GM12878 (cell line): ENCODE results near the gene GRM7. TPM values are rescaled to one million over a fixed set of nuclear protein-coding genes. Genes with fewer than 3 reads are reported as not detected.

Experiments used
- ATAC-seq: fragments of 200-7000 bp; cut with Tn5 transposase; 3 replicates; pipeline ENCODE4 v1.9.1; 2020; ENCODE audit warnings: mild to moderate bottlenecking, moderate library complexity
- BruUV-seq: library from RNA; stranded (reverse); fragments of 400-500 nt; replicated peaks from 2 replicates; lab custom pipeline; 2021; lab: Mats Ljungman, UMichigan
- CTCF ChIA-PET: fragments of 300-600 bp; sonication (Branson Sonifier 250); formaldehyde crosslinking; extraction: SDS; loops from one replicate; lab custom pipeline; 2021; ENCODE audit warnings: inconsistent platforms; lab: Yijun Ruan, JAX
- POLR2A ChIA-PET: fragments of 350-600 bp; formaldehyde crosslinking; extraction: SDS; loops from one replicate; lab custom pipeline; 2021; ENCODE audit warnings: inconsistent platforms; lab: Charles Lee
- RAD21 ChIA-PET: fragments of 300-600 bp; sonication (Branson Sonifier 250); formaldehyde crosslinking; loops from one replicate; lab custom pipeline; 2023; ENCODE audit warnings: antibody characterized with exemption; ENCODE audit not compliant: unreplicated experiment; lab: Charles Lee
- SMC1A ChIA-PET: fragments of 300-600 bp; sonication (Branson Sonifier 250); formaldehyde crosslinking; loops from one replicate; lab custom pipeline; 2023; ENCODE audit not compliant: unreplicated experiment, uncharacterized antibody; lab: Charles Lee
- DNase-seq: peaks from one replicate; pipeline ENCODE4 v3.0.0-alpha.2; 2011; ENCODE audit warnings: low read depth, low spot score
- FAIRE-seq: peaks from 3 replicates; lab custom pipeline; 2011; peaks lifted over from hg19 to GRCh38; lab: Jason Lieb, UNC
- H2AFZ ChIP-seq: 2 replicates; pipeline ENCODE4 v1.6.0; 2011; ENCODE audit warnings: low read depth, low read length, control low read depth; ENCODE audit not compliant: control insufficient read depth
- H3K27ac ChIP-seq: 2 replicates; pipeline ENCODE4 v1.5.1; 2011; ENCODE audit warnings: control low read depth; ENCODE audit not compliant: control insufficient read depth, insufficient read depth
- H3K27me3 ChIP-seq, 2 experiments: replicated peaks in 1 of 2; 2 replicates each; pipeline versions ENCODE4 v1.6.0 to v1.6.1; 2011; ENCODE audit warnings: low read length in 1 of 2; ENCODE audit not compliant: control insufficient read depth in 2 of 2, insufficient read depth in 2 of 2
- H3K36me3 ChIP-seq, 2 experiments: 2 replicates each; pipeline ENCODE4 v1.5.1; 2011; ENCODE audit warnings: low read length in 1 of 2; ENCODE audit not compliant: control insufficient read depth in 2 of 2, insufficient read depth in 2 of 2
- H3K4me1 ChIP-seq: 2 replicates; pipeline ENCODE4 v1.6.1; 2011; ENCODE audit warnings: mild to moderate bottlenecking, low read length, moderate library complexity, mixed read lengths; ENCODE audit not compliant: control insufficient read depth, insufficient read depth
- H3K4me2 ChIP-seq: 2 replicates; pipeline ENCODE4 v1.6.0; 2011; ENCODE audit warnings: control low read depth; ENCODE audit not compliant: control insufficient read depth, insufficient read depth
- H3K4me3 ChIP-seq: fragments of 200-600 bp; sonication (generic); 2 replicates; pipeline ENCODE4 v1.5.1; 2016
- H3K79me2 ChIP-seq: 2 replicates; pipeline ENCODE4 v1.6.0; 2011; ENCODE audit warnings: low read length; ENCODE audit not compliant: control insufficient read depth, insufficient read depth
- H3K9ac ChIP-seq: 2 replicates; pipeline ENCODE4 v1.8.0; 2011; ENCODE audit warnings: low read length, control low read depth, mixed read lengths; ENCODE audit not compliant: control insufficient read depth, insufficient read depth
- H3K9me3 ChIP-seq: replicated peaks from 3 replicates; pipeline ENCODE4 v1.5.1; 2011; ENCODE audit warnings: mild to moderate bottlenecking, low read length; ENCODE audit not compliant: control insufficient read depth, insufficient read depth
- H4K20me1 ChIP-seq: 2 replicates; pipeline ENCODE4 v1.6.0; 2011; ENCODE audit not compliant: control insufficient read depth, insufficient read depth
- CBX5 ChIP-seq: sonication (generic); IDR thresholded peaks from 2 replicates; pipeline ENCODE4 v1.6.1; 2016; ENCODE audit warnings: low read depth, moderate library complexity, mild to moderate bottlenecking, inconsistent platforms
- EZH2 ChIP-seq: IDR thresholded peaks from 2 replicates; pipeline ENCODE4 v1.6.1; 2012; ENCODE audit warnings: low read depth, mild to moderate bottlenecking, control low read depth, inconsistent platforms, low read length, borderline replicate concordance; ENCODE audit not compliant: control insufficient read depth
- HDAC2 ChIP-seq: fragments of 200-600 bp; sonication (generic); IDR thresholded peaks from 2 replicates; pipeline ENCODE4 v1.6.1; 2017
- IKZF2 ChIP-seq, 2 experiments: fragments of 450-650 bp; IDR thresholded peaks; 2 replicates each; pipeline ENCODE4 v1.6.1; 2017; ENCODE audit warnings: mild to moderate bottlenecking in 2 of 2, moderate library complexity in 2 of 2
- MEF2A ChIP-seq: IDR thresholded peaks from 2 replicates; pipeline ENCODE4 v1.6.1; 2011; ENCODE audit warnings: low read depth, mild to moderate bottlenecking, low read length, moderate library complexity; ENCODE audit not compliant: insufficient read depth
- NBN ChIP-seq: fragments of 450-650 bp; IDR thresholded peaks from 2 replicates; pipeline ENCODE4 v1.6.1; 2016
- POLR2AphosphoS5 ChIP-seq: IDR thresholded peaks from 2 replicates; pipeline ENCODE4 v1.6.1; 2011; ENCODE audit warnings: mild to moderate bottlenecking, low read length, inconsistent platforms
- RFX5 ChIP-seq: IDR thresholded peaks from 2 replicates; pipeline ENCODE4 v1.6.1; 2011; ENCODE audit warnings: low read depth, low read length, improper control_type of control experiment
- SMC3 ChIP-seq: IDR thresholded peaks from 2 replicates; pipeline ENCODE4 v1.6.1; 2011; ENCODE audit warnings: low read length, improper control_type of control experiment, borderline replicate concordance
- ZSCAN29 ChIP-seq: fragments of 450-650 bp; IDR thresholded peaks from 2 replicates; pipeline ENCODE4 v1.6.1; 2017; ENCODE audit warnings: mild to moderate bottlenecking, moderate library complexity
- WGBS: methylation state at CpG from one replicate; pipeline ENCODE4 v1.1.6; 2016; ENCODE audit warnings: low lambda C conversion rate; ENCODE audit not compliant: insufficient replicate concordance, insufficient coverage; ENCODE audit errors: missing lambda C conversion rate; 5-methylcytosine and 5-hydroxymethylcytosine counted together
- in situ Hi-C: fragments of 300-500 bp; cut with MboI; formaldehyde crosslinking; loops from 9 replicates; pipeline ENCODE4 v1.14.3; 2018; ENCODE audit warnings: mixed read lengths
- intact Hi-C: fragments of 100-400 bp; cut with micrococcal nuclease; formaldehyde crosslinking; loops from one replicate; pipeline ENCODE4 v1.14.2; 2022; ENCODE audit not compliant: unreplicated experiment
- polyA plus RNA-seq, 11 experiments: library from polyadenylated mRNA; depleted of rRNA in 4 of 11; unstranded in 6 of 11; stranded (reverse) in 5 of 11; fragments of >200 nt; fragmentation: Nextera tagmentation in 4 of 11; fragmentation: Illumina TruSeq in 1 of 11; extraction: Ambion mirVana in 4 of 11; extraction: Trizol in 1 of 11; gene quantifications; 1 replicate in 1 of 11; 2 replicates in 10 of 11; pipeline versions ENCODE4 v1.2.1 to v1.2.3, GENCODE V29; 2011 to 2016; ENCODE audit warnings: inconsistent platforms in 2 of 11, missing spikeins in 2 of 11, low read depth in 1 of 11
- total RNA-seq, 4 experiments: library from RNA; depleted of rRNA in 3 of 4; stranded (reverse); fragments of >200 nt in 3 of 4; fragmentation: Illumina TruSeq in 1 of 4; extraction: Trizol in 1 of 4; gene quantifications; 2 replicates each; pipeline versions ENCODE4 v1.2.1 to v1.2.3, GENCODE V29; 2013 to 2021
- TF ChIP-seq, protein P1 (sequence below): fragments of 450-650 bp; IDR thresholded peaks from 2 replicates; pipeline ENCODE4 v1.6.1; 2016; ENCODE audit warnings: mild to moderate bottlenecking
- TF ChIP-seq, protein P2 (sequence below): fragments of 450-650 bp; IDR thresholded peaks from 2 replicates; pipeline ENCODE4 v1.6.1; 2018; ENCODE audit warnings: borderline replicate concordance, mild to moderate bottlenecking; ENCODE audit not compliant: partially characterized antibody
- TF ChIP-seq, protein P3 (sequence below): IDR thresholded peaks from 2 replicates; pipeline ENCODE4 v1.6.1; 2011; ENCODE audit warnings: mild to moderate bottlenecking, low read depth, low read length, moderate library complexity; ENCODE audit not compliant: insufficient replicate concordance
- TF ChIP-seq, protein P4 (sequence below): fragments of 450-650 bp; conservative IDR thresholded peaks from 2 replicates; pipeline ENCODE4 v1.6.1; 2017; ENCODE audit warnings: mild to moderate bottlenecking, moderate library complexity

Gene GRM7
- total and polyA plus RNA-seq, 10 of the 15 experiments (the other 5 are each of a cell fraction or from before 2014, with no cell fraction given): not detected

DNA sequence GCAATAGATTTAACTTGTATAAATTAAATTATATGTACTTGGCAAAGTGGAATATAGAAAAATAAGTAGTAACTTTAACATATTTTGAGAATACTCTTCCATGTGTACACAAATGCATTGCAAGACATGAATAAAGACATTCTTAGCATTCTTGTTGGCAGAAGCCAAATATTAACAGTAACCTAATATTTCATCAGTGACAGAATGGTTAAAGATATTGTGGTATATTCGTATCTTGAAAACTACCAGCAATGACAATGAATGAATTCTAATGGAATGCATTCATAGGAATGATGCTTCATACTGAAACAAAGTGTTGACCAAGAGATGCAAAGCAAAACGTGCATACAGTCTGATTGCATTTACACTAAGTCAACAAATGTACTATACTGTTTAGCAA is 524.7 kb downstream of the GRM7 start:
- SMC1A ChIA-PET: no interaction called here
- Histone ChIP-seq H3K27me3 (no peaks in the 10 kb centered on the region), H3K4me2 (no peak overlapping the region), H3K36me3 (no peaks in the 10 kb centered on the region), H2AFZ (no peak overlapping the region), H3K9ac (no peak overlapping the region), H3K4me3 (no peak overlapping the region), H3K79me2 (no peaks in the 10 kb centered on the region), H3K27ac (no peak overlapping the region), H3K9me3 (no peaks in the 10 kb centered on the region), H4K20me1 (no peaks in the 10 kb centered on the region), H3K4me1 (no peaks in the 10 kb centered on the region)
- no peak for FAIRE-seq
- intact Hi-C loops: no loop called here
- in situ Hi-C loops: no loop called here
- TF ChIP-seq CBX5: no peak
- TF ChIP-seq, protein P1, sequence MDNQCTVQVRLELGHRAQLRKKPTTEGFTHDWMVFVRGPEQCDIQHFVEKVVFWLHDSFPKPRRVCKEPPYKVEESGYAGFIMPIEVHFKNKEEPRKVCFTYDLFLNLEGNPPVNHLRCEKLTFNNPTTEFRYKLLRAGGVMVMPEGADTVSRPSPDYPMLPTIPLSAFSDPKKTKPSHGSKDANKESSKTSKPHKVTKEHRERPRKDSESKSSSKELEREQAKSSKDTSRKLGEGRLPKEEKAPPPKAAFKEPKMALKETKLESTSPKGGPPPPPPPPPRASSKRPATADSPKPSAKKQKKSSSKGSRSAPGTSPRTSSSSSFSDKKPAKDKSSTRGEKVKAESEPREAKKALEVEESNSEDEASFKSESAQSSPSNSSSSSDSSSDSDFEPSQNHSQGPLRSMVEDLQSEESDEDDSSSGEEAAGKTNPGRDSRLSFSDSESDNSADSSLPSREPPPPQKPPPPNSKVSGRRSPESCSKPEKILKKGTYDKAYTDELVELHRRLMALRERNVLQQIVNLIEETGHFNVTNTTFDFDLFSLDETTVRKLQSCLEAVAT: no peak
- TF ChIP-seq NBN: no peak
- TF ChIP-seq EZH2: no peak
- TF ChIP-seq, protein P2, sequence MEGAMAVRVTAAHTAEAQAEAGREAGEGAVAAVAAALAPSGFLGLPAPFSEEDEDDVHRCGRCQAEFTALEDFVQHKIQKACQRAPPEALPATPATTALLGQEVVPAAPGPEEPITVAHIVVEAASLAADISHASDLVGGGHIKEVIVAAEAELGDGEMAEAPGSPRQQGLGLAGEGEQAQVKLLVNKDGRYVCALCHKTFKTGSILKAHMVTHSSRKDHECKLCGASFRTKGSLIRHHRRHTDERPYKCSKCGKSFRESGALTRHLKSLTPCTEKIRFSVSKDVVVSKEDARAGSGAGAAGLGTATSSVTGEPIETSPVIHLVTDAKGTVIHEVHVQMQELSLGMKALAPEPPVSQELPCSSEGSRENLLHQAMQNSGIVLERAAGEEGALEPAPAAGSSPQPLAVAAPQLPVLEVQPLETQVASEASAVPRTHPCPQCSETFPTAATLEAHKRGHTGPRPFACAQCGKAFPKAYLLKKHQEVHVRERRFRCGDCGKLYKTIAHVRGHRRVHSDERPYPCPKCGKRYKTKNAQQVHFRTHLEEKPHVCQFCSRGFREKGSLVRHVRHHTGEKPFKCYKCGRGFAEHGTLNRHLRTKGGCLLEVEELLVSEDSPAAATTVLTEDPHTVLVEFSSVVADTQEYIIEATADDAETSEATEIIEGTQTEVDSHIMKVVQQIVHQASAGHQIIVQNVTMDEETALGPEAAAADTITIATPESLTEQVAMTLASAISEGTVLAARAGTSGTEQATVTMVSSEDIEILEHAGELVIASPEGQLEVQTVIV: no peak
- no peak for TF ChIP-seq IKZF2 (IDR thresholded peaks at IDR 0.05)
- no peak for TF ChIP-seq POLR2AphosphoS5
- TF ChIP-seq, protein P3, sequence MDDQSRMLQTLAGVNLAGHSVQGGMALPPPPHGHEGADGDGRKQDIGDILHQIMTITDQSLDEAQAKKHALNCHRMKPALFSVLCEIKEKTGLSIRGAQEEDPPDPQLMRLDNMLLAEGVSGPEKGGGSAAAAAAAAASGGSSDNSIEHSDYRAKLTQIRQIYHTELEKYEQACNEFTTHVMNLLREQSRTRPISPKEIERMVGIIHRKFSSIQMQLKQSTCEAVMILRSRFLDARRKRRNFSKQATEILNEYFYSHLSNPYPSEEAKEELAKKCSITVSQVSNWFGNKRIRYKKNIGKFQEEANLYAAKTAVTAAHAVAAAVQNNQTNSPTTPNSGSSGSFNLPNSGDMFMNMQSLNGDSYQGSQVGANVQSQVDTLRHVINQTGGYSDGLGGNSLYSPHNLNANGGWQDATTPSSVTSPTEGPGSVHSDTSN: no peak
- TF ChIP-seq MEF2A: no peak
- TF ChIP-seq ZSCAN29: no peak
- no peak for TF ChIP-seq RFX5
- no peak for TF ChIP-seq HDAC2
- TF ChIP-seq, protein P4, sequence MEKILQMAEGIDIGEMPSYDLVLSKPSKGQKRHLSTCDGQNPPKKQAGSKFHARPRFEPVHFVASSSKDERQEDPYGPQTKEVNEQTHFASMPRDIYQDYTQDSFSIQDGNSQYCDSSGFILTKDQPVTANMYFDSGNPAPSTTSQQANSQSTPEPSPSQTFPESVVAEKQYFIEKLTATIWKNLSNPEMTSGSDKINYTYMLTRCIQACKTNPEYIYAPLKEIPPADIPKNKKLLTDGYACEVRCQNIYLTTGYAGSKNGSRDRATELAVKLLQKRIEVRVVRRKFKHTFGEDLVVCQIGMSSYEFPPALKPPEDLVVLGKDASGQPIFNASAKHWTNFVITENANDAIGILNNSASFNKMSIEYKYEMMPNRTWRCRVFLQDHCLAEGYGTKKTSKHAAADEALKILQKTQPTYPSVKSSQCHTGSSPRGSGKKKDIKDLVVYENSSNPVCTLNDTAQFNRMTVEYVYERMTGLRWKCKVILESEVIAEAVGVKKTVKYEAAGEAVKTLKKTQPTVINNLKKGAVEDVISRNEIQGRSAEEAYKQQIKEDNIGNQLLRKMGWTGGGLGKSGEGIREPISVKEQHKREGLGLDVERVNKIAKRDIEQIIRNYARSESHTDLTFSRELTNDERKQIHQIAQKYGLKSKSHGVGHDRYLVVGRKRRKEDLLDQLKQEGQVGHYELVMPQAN: no peak
- no peak for TF ChIP-seq SMC3
- 0% methylated on average over 2 of the region's 2 CpGs for WGBS
- ATAC-seq: no peak
- POLR2A ChIA-PET: no interaction called here
- DNase-seq: no peak
- RAD21 ChIA-PET: no interaction called here
- CTCF ChIA-PET: no interaction called here
- no TSS peak for BruUV-seq
